NT2/D1 (cell line): Measurements from ENCODE around the gene CARMIL1.

Experiments
- DNase-seq: peaks from one replicate; pipeline ENCODE4 v3.0.0-alpha.2; 2011; ENCODE audit warnings: low read depth, low spot score
- H3K27me3 ChIP-seq: 2 replicates; pipeline ENCODE4 v1.6.0; 2011; ENCODE audit warnings: mild to moderate bottlenecking; ENCODE audit not compliant: insufficient read length, insufficient read depth
- H3K36me3 ChIP-seq: 2 replicates; pipeline ENCODE4 v1.6.1; 2011; ENCODE audit warnings: mild to moderate bottlenecking, low read length, mixed read lengths; ENCODE audit not compliant: insufficient read depth, insufficient read length
- H3K4me1 ChIP-seq: 2 replicates; pipeline ENCODE4 v1.5.1; 2011; ENCODE audit not compliant: insufficient read depth, insufficient read length
- H3K4me3 ChIP-seq: 2 replicates; pipeline ENCODE4 v1.5.1; 2011; ENCODE audit warnings: low read depth; ENCODE audit not compliant: insufficient read length
- H3K9ac ChIP-seq: 2 replicates; pipeline ENCODE4 v1.6.0; 2011; ENCODE audit warnings: low read depth; ENCODE audit not compliant: insufficient read length
- H3K9me3 ChIP-seq: 2 replicates; pipeline ENCODE4 v1.5.1; 2011; ENCODE audit warnings: mild to moderate bottlenecking, low read length; ENCODE audit not compliant: insufficient read depth
- SUZ12 ChIP-seq: IDR thresholded peaks from 2 replicates; pipeline ENCODE4 v1.6.1; 2011; ENCODE audit not compliant: insufficient read length, insufficient read depth; ENCODE audit errors: extremely low read depth
- YY1 ChIP-seq: IDR thresholded peaks from 2 replicates; pipeline ENCODE4 v1.6.1; 2011; ENCODE audit not compliant: insufficient read length, insufficient read depth
- ZNF274 ChIP-seq: IDR thresholded peaks from 2 replicates; pipeline ENCODE4 v1.6.1; 2011; ENCODE audit warnings: mild to moderate bottlenecking, low read depth, low read length

Gene CARMIL1

DNA sequence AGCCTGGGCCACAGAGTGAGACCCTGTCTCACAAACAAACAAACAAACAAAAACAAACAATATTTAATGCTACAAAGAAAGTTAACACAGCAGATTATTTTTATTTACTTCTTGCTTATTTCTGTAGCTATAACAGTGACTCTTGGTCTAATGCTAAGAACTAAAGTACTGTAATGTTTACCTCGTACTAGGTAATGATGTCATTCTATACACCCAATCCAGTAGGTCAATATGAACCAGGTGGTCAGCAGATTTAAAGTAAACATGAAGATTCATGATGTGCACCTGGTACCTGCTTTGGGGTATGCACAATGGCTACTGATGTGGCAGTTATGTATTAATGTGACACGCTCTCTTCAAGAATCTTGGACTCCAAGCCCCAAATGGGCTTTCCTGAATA is 36.6 kb upstream of the CARMIL1 start:
- H3K9me3 ChIP-seq: no peaks in the 10 kb centered on the region
- TF ChIP-seq SUZ12 (no peak), ZNF274 (no peak)

GRCh38 chr6:25244865-25245264 is 34.3 kb upstream of the CARMIL1 start:
- DNase-seq: no peak
- Histone ChIP-seq H3K9ac (no peak overlapping the region), H3K4me1 (no peaks in the 10 kb centered on the region), H3K36me3 (no peaks in the 10 kb centered on the region), H3K27me3 (no peaks in the 10 kb centered on the region), H3K9me3 (no peaks in the 10 kb centered on the region), H3K4me3 (no peak overlapping the region)
- TF ChIP-seq SUZ12 (no peak), ZNF274 (no peak), YY1 (no peak)

More for the DNA sequence above, 36.6 kb upstream of the CARMIL1 start:
- Histone ChIP-seq H3K4me3 (no peak overlapping the region), H3K9ac (no peak overlapping the region), H3K27me3 (no peaks in the 10 kb centered on the region), H3K36me3 (no peaks in the 10 kb centered on the region), H3K4me1 (no peaks in the 10 kb centered on the region)
- no peak for DNase-seq

- Histone ChIP-seq H3K27me3 (no peaks in the 10 kb centered on the region), H3K9me3 (no peaks in the 10 kb centered on the region), H3K4me3 (no peak overlapping the region), H3K36me3 (no peaks in the 10 kb centered on the region), H3K4me1 (no peaks in the 10 kb centered on the region), H3K9ac (no peak overlapping the region)
- no peak for TF ChIP-seq YY1
- no peak for TF ChIP-seq SUZ12
- no peak for TF ChIP-seq ZNF274
- DNase-seq: no peak
Measured at GRCh38 chr6:25248123-25248522, 31.1 kb upstream of the CARMIL1 start.

GRCh38 chr6:25249133-25249532 is 30.0 kb upstream of the CARMIL1 start:
- TF ChIP-seq ZNF274 (no peak), SUZ12 (no peak), YY1 (no peak)
- Histone ChIP-seq H3K27me3 (no peaks in the 10 kb centered on the region), H3K9ac (no peak overlapping the region), H3K4me1 (no peaks in the 10 kb centered on the region), H3K4me3 (no peak overlapping the region), H3K36me3 (no peaks in the 10 kb centered on the region), H3K9me3 (no peaks in the 10 kb centered on the region)
- no peak for DNase-seq

DNA sequence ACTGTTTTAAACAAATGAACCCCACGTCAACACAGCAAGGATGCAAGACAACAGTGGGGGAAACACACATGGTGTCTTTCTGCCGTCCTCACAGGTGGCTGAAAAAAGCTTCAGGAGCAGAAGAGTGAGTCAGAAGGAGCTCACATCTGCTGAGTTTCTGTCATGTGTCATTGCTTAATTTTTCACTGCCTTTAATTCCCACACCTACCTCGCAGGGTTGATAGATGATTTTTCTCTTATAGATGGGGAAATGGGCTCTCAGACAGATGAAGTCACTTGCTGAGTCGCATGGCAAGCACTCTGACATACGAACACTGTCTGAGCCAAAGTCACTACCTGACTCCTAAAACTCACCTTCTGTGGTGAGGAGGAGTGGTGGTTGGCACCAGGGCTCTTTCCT is 28.3 kb upstream of the CARMIL1 start:
- no peaks in the 10 kb centered on the region for H3K27me3 ChIP-seq
- H3K4me1 ChIP-seq: no peaks in the 10 kb centered on the region
- TF ChIP-seq SUZ12 (no peak), ZNF274 (no peak), YY1 (no peak)
- H3K9ac ChIP-seq: no peak overlapping the region
- no peak overlapping the region for H3K4me3 ChIP-seq
- no peak for DNase-seq
- H3K9me3 ChIP-seq: no peaks in the 10 kb centered on the region
- H3K36me3 ChIP-seq: no peaks in the 10 kb centered on the region

GRCh38 chr6:25251426-25251825 is 27.7 kb upstream of the CARMIL1 start:
- no peak for DNase-seq
- TF ChIP-seq SUZ12 (no peak), ZNF274 (no peak), YY1 (no peak)
- H3K9ac ChIP-seq: no peak overlapping the region
- no peaks in the 10 kb centered on the region for H3K4me1 ChIP-seq
- no peaks in the 10 kb centered on the region for H3K9me3 ChIP-seq
- H3K36me3 ChIP-seq: no peaks in the 10 kb centered on the region
- no peaks in the 10 kb centered on the region for H3K27me3 ChIP-seq
- no peak overlapping the region for H3K4me3 ChIP-seq

DNA sequence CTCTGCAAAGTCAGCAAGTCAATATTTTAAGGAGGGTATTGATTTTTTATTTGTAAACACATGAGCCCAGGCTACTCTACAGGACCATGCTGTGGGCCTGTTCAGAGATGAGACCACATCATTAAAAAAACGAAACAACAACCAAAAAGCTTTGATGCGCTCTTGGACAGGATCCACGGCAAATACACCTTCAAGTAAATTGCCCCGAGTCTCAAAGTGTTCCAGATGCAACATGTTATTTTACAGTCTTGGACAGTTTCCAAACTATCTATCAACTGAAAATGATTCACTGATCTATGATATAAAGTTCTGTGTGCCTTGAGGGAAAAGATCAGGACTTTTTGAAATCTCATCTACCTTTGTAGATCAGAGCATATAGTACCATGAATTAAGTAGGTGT is 25.8 kb upstream of the CARMIL1 start:
- DNase-seq: no peak
- no peak overlapping the region for H3K4me3 ChIP-seq
- TF ChIP-seq YY1 (no peak), SUZ12 (no peak)
- H3K4me1 ChIP-seq: no peaks in the 10 kb centered on the region
- no peaks in the 10 kb centered on the region for H3K9me3 ChIP-seq
- no peaks in the 10 kb centered on the region for H3K27me3 ChIP-seq
- H3K9ac ChIP-seq: no peak overlapping the region
- no peaks in the 10 kb centered on the region for H3K36me3 ChIP-seq

- no peak for DNase-seq
- Histone ChIP-seq H3K9ac (no peak overlapping the region), H3K36me3 (no peaks in the 10 kb centered on the region), H3K4me3 (no peak overlapping the region), H3K9me3 (no peaks in the 10 kb centered on the region), H3K27me3 (no peaks in the 10 kb centered on the region), H3K4me1 (no peaks in the 10 kb centered on the region)
- no peak for TF ChIP-seq YY1
- TF ChIP-seq SUZ12: no peak
- no peak for TF ChIP-seq ZNF274
Measured at GRCh38 chr6:25254671-25255070, 24.5 kb upstream of the CARMIL1 start.
